ENCODE data around the gene WDR47. TPM values are rescaled to one million over a fixed set of nuclear protein-coding genes. Genes with fewer than 3 reads are reported as not detected.
"Not testable (repeated sequence)": the region's sequence is repeated elsewhere in the genome, so short reads cannot be mapped to it uniquely, and the experiment has no call there.

The WDR47 gene
- total and polyA plus RNA-seq, 7 donors: 3.7 to 34.3 (median 16.0) TPM

DNA sequence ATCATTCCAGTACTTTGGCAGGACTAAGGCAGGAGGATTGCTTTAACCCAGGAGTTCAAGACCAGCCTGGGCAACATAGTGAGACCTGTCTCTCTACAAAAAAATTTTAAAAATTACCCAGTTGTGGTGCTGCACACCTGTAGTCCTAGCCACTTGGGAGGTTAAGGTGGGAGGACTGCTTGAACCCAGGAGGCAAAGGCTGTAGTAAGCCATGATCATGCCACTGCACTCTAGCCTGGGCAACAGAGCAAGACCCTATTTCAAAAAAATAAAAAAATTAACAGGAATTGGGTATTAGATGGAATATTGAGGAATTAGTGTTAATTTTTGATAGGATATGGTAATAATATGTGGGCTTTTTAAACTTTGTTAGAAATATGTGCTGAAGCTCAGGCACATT lies 17.1 kb upstream of the WDR47 start:
- Histone ChIP-seq H3K27ac (no peak overlapping the region), H3K4me3 (no peak overlapping the region), H3K36me3 (peaks cover 0 to 19% (median 3%) of the 10 kb centered on the region in 4 donors), H3K4me1 (no peaks in the 10 kb centered on the region), H3K9me3 (no peaks in the 10 kb centered on the region), H3K27me3 (no peaks in the 10 kb centered on the region)
- no peak for DNase-seq
- intact Hi-C loops (cut with DNase I): no loop called here
- TF ChIP-seq POLR2A (IDR thresholded peaks at IDR 0.05) (no peak), POLR2AphosphoS5 (IDR thresholded peaks at IDR 0.05) (no peak), EP300 (IDR thresholded peaks at IDR 0.05) (no peak)
- TF ChIP-seq, protein P1, sequence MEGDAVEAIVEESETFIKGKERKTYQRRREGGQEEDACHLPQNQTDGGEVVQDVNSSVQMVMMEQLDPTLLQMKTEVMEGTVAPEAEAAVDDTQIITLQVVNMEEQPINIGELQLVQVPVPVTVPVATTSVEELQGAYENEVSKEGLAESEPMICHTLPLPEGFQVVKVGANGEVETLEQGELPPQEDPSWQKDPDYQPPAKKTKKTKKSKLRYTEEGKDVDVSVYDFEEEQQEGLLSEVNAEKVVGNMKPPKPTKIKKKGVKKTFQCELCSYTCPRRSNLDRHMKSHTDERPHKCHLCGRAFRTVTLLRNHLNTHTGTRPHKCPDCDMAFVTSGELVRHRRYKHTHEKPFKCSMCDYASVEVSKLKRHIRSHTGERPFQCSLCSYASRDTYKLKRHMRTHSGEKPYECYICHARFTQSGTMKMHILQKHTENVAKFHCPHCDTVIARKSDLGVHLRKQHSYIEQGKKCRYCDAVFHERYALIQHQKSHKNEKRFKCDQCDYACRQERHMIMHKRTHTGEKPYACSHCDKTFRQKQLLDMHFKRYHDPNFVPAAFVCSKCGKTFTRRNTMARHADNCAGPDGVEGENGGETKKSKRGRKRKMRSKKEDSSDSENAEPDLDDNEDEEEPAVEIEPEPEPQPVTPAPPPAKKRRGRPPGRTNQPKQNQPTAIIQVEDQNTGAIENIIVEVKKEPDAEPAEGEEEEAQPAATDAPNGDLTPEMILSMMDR (IDR thresholded peaks at IDR 0.05): no peak

DNA sequence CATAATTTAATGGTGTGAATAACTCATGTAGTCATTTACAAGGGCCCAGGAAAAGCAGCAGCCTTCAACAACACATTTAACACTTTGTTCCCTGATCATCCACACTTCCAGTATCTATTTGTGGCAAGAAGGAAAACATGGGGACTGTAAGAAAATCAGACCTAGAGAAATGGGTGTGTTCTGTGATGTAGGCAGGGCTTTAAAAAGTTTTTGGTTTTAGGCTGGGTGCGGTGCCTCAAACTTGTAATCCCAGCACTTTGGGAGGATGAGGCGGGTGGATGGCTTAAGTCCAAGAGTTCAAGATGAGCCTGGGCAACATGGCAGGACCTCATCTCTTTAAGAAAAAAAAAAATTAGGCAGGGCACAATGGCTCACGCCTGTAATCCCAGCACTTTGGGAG lies 14.2 kb upstream of the WDR47 start:
- WGBS, 2 donors: 87 to 88% methylated on average over 3 of the region's 3 CpGs
- no peaks in the 10 kb centered on the region for H3K4me1 ChIP-seq
- H3K36me3 ChIP-seq: no peaks in the 10 kb centered on the region
- no peaks in the 10 kb centered on the region for H3K9me3 ChIP-seq
- no peak overlapping the region for H3K27ac ChIP-seq
- H3K27me3 ChIP-seq: no peaks in the 10 kb centered on the region
- no peak overlapping the region for H3K4me3 ChIP-seq
- TF ChIP-seq EP300 (IDR thresholded peaks at IDR 0.05) (no peak), POLR2A (IDR thresholded peaks at IDR 0.05) (no peak), POLR2AphosphoS5 (IDR thresholded peaks at IDR 0.05) (no peak)
- TF ChIP-seq, protein P1 (IDR thresholded peaks at IDR 0.05): no peak
- no peak for DNase-seq
- intact Hi-C loops (cut with DNase I): no loop called here

DNA sequence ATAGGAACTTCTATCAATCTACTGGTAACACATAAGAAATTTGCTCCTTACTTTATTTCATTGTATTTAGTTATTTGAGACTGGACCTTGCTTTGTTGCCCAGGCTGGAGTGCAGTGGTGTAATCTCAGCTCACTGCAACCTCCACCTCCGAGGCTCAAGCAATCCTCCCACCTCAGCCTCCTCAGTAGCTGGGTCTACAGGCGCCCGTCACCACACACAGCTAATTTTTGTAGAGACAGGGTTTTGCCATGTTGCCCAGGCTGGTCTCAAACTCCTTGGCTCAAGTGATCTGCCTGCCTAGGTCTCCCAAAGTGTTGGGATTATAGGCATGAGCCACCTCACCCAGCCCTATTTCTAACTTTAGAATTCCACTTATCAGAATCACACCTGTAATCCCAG lies 10.2 kb upstream of the WDR47 start:
- H3K27ac ChIP-seq; H3K9me3 ChIP-seq; H3K36me3 ChIP-seq; DNase-seq; H3K4me3 ChIP-seq; intact Hi-C loops (cut with DNase I); H3K4me1 ChIP-seq; H3K27me3 ChIP-seq: not testable (repeated sequence)
- 95 to 96% methylated on average over 3 of the region's 3 CpGs for WGBS, 2 donors

DNA sequence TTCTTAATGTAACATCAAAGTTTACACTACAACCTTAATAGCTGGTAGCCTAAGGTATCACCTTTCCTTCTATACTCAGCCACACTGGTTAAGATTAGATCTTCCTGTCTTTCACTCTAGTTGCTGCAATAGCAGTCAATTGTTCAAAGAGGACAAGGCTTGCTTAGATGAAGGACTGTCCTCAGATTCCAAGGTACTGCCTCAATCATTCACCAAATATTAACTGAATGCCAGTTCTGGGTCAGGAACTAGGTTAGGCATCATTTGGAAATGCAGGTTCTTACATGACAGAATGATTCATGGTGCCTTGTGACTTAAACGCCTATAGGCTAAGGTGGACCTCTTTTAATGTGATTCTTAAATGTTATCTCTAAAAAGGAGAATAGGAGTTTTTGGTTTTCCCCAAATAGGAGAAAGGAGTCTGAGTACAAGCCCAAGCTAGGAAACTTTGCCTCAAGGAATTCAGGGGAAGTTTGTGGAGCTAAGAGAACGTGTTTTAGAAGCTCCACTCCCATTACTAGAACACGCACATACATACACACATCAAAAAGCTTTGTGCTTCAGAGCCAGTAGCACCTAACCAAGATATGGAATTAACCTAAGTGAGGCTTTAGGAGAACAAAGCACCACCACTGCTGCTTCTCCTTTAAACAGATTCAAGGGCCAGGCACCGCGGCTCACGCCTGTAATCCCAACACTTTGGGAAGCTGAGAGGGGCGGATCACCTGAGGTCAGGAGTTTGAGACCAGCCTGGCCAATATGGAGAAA lies 8.5 kb upstream of the WDR47 start:
- TF ChIP-seq POLR2AphosphoS5 (IDR thresholded peaks at IDR 0.05): no peak
- TF ChIP-seq, protein P1 (IDR thresholded peaks at IDR 0.05): no peak
- no peak for TF ChIP-seq EP300 (IDR thresholded peaks at IDR 0.05)
- no peak for TF ChIP-seq POLR2A (IDR thresholded peaks at IDR 0.05)
- no peak overlapping the region for H3K4me3 ChIP-seq
- H3K27me3 ChIP-seq: no peaks in the 10 kb centered on the region
- intact Hi-C loops (cut with DNase I): no loop called here
- H3K36me3 ChIP-seq: no peaks in the 10 kb centered on the region
- no peaks in the 10 kb centered on the region for H3K9me3 ChIP-seq
- no peak for DNase-seq
- no peaks in the 10 kb centered on the region for H3K4me1 ChIP-seq
- H3K27ac ChIP-seq: no peak overlapping the region
- 74 to 82% methylated on average over 7 of the region's 7 CpGs for WGBS, 2 donors

DNA sequence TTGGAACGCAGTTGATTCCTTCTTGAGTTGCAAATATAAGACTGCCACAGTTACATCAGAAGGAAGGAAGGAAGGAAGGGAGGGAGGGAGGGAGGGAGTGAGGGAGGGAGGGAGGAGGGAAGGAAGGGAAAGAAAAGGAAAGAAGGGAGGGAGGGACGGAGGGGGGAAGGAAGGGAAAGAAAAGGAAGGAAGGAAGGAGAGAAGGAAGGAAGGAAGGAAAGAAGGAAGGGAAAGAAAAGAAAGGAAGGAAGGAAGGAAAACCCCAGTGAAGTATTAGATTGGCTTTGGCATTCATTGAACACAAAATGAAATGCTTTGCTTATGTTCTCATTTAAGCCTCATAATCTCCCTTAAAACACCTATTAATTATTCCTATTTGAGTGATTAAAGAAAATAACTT lies 6.4 kb upstream of the WDR47 start:
- no peak for DNase-seq
- H3K36me3 ChIP-seq: no peaks in the 10 kb centered on the region
- H3K4me3 ChIP-seq: no peak overlapping the region
- WGBS, 2 donors: 28 to 38% methylated on average over 2 of the region's 2 CpGs
- H3K27ac ChIP-seq: no peak overlapping the region
- TF ChIP-seq, protein P1 (IDR thresholded peaks at IDR 0.05): no peak
- no peak for TF ChIP-seq POLR2A (IDR thresholded peaks at IDR 0.05)
- TF ChIP-seq POLR2AphosphoS5 (IDR thresholded peaks at IDR 0.05): no peak
- TF ChIP-seq EP300 (IDR thresholded peaks at IDR 0.05): no peak
- intact Hi-C loops (cut with DNase I): no loop called here
- no peaks in the 10 kb centered on the region for H3K27me3 ChIP-seq
- H3K4me1 ChIP-seq: no peaks in the 10 kb centered on the region
- no peaks in the 10 kb centered on the region for H3K9me3 ChIP-seq
